ENCODE data around the gene CTAGE4.
"Not testable (repeated sequence)": the region's sequence is repeated elsewhere in the genome, so short reads cannot be mapped to it uniquely, and the experiment has no call there.

CTAGE4 gene

DNA sequence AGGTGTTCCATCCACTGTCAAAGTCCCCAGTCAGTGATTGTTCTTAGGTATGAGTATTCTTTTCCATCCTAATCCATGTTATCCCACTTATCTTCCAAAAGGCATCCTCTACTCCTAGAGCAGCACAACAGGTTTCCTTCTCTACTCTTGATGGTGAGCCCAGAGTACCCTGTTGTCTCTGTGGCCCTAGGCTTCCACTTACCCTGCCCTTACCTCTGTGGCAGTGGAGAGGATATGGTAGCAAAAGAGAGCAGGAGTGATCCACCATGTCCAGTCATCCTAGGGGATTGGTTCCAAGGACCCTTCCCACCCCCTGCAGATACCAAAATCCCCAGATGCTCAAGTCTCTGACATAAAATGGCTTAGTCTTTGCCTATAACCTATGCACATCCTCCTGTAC, 33.9 kb downstream of the CTAGE4 start:
- not testable (repeated sequence) for H3K36me3 ChIP-seq (ENCODE audit: insufficient read depth, low read length)

DNA sequence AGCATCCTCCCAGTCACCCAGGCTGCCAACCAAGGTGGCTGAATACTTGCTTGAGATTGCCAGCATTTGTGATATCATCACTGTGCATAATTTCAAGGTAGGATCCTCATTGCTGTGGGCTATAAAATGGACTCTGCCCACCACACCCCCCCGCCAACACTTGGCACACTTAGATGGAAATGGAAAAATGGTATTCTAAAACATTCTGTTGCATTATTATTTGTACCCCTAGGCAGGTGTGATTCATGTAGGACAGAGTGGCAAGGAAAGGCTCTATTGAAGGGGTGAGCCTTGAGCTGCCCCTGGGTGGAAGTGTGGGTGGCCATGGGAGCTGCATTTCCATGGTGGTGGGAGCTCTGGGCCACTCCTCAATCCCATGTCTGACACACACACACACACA, 35.3 kb downstream of the CTAGE4 start:
- H3K4me1 ChIP-seq (ENCODE audit: control insufficient read depth, insufficient read depth, low read length, unreplicated experiment); H3K27ac ChIP-seq (ENCODE audit: low read depth, low read length): not testable (repeated sequence)

More for the DNA sequence above, 33.9 kb downstream of the CTAGE4 start:
- H3K27me3 ChIP-seq (ENCODE audit: insufficient read depth, low read length); H2AFZ ChIP-seq (ENCODE audit: low read length, unreplicated experiment); H3K4me1 ChIP-seq (ENCODE audit: control insufficient read depth, insufficient read depth, low read length, unreplicated experiment); H3K4me3 ChIP-seq (ENCODE audit: low read depth, low read length); H3K27ac ChIP-seq (ENCODE audit: low read depth, low read length); H3K79me2 ChIP-seq (ENCODE audit: control insufficient read depth, insufficient read depth, low read length, unreplicated experiment): not testable (repeated sequence)

GRCh38 chr7:144219149-144219548, 35.9 kb downstream of the CTAGE4 start:
- H3K36me3 ChIP-seq (ENCODE audit: insufficient read depth, low read length); H2AFZ ChIP-seq (ENCODE audit: low read length, unreplicated experiment); H3K27me3 ChIP-seq (ENCODE audit: insufficient read depth, low read length); H3K4me3 ChIP-seq (ENCODE audit: low read depth, low read length); H3K4me1 ChIP-seq (ENCODE audit: control insufficient read depth, insufficient read depth, low read length, unreplicated experiment); H3K27ac ChIP-seq (ENCODE audit: low read depth, low read length); H3K79me2 ChIP-seq (ENCODE audit: control insufficient read depth, insufficient read depth, low read length, unreplicated experiment): not testable (repeated sequence)

More for the DNA sequence above, 35.3 kb downstream of the CTAGE4 start:
- not testable (repeated sequence) for H3K4me3 ChIP-seq (ENCODE audit: low read depth, low read length); H3K27me3 ChIP-seq (ENCODE audit: insufficient read depth, low read length); H2AFZ ChIP-seq (ENCODE audit: low read length, unreplicated experiment); H3K36me3 ChIP-seq (ENCODE audit: insufficient read depth, low read length); H3K79me2 ChIP-seq (ENCODE audit: control insufficient read depth, insufficient read depth, low read length, unreplicated experiment)

- not testable (repeated sequence) for H3K79me2 ChIP-seq (ENCODE audit: control insufficient read depth, insufficient read depth, low read length, unreplicated experiment); H3K27ac ChIP-seq (ENCODE audit: low read depth, low read length); H3K27me3 ChIP-seq (ENCODE audit: insufficient read depth, low read length); H2AFZ ChIP-seq (ENCODE audit: low read length, unreplicated experiment); H3K4me1 ChIP-seq (ENCODE audit: control insufficient read depth, insufficient read depth, low read length, unreplicated experiment); H3K4me3 ChIP-seq (ENCODE audit: low read depth, low read length); H3K36me3 ChIP-seq (ENCODE audit: insufficient read depth, low read length)
Observed at GRCh38 chr7:144220531-144220930, 37.3 kb downstream of the CTAGE4 start.

- H3K4me1 ChIP-seq (ENCODE audit: control insufficient read depth, insufficient read depth, low read length, unreplicated experiment); H3K4me3 ChIP-seq (ENCODE audit: low read depth, low read length); H3K27ac ChIP-seq (ENCODE audit: low read depth, low read length); H3K36me3 ChIP-seq (ENCODE audit: insufficient read depth, low read length); H3K27me3 ChIP-seq (ENCODE audit: insufficient read depth, low read length); H2AFZ ChIP-seq (ENCODE audit: low read length, unreplicated experiment); H3K79me2 ChIP-seq (ENCODE audit: control insufficient read depth, insufficient read depth, low read length, unreplicated experiment): not testable (repeated sequence)
Observed at GRCh38 chr7:144223675-144224074, 40.4 kb downstream of the CTAGE4 start.

DNA sequence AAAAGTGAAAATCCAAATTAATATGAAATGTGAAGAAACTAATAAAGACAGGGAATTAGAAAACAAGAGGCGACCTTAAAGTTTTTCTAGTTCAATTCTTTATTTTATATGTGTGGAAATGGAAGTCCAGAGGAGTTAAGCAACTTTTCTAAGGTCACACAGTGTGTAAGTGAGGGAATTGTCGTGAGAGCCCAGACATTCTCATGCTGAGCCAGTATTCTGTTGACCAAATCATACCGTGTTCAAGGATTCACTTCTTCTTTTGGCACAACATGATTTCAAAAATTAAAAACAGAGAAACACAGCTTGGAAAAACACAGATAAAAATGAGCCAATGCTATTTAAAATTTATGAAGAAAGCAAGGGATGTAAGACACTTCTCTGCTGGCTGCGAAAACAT, 43.6 kb downstream of the CTAGE4 start:
- H3K27me3 ChIP-seq (ENCODE audit: insufficient read depth, low read length); H2AFZ ChIP-seq (ENCODE audit: low read length, unreplicated experiment); H3K79me2 ChIP-seq (ENCODE audit: control insufficient read depth, insufficient read depth, low read length, unreplicated experiment); H3K27ac ChIP-seq (ENCODE audit: low read depth, low read length); H3K4me1 ChIP-seq (ENCODE audit: control insufficient read depth, insufficient read depth, low read length, unreplicated experiment); H3K36me3 ChIP-seq (ENCODE audit: insufficient read depth, low read length); H3K4me3 ChIP-seq (ENCODE audit: low read depth, low read length): not testable (repeated sequence)

- H3K4me3 ChIP-seq (ENCODE audit: low read depth, low read length); H3K4me1 ChIP-seq (ENCODE audit: control insufficient read depth, insufficient read depth, low read length, unreplicated experiment); H3K27me3 ChIP-seq (ENCODE audit: insufficient read depth, low read length); H3K79me2 ChIP-seq (ENCODE audit: control insufficient read depth, insufficient read depth, low read length, unreplicated experiment); H3K36me3 ChIP-seq (ENCODE audit: insufficient read depth, low read length); H3K27ac ChIP-seq (ENCODE audit: low read depth, low read length); H2AFZ ChIP-seq (ENCODE audit: low read length, unreplicated experiment): not testable (repeated sequence)
Observed at GRCh38 chr7:144228810-144229209, 45.5 kb downstream of the CTAGE4 start.

DNA sequence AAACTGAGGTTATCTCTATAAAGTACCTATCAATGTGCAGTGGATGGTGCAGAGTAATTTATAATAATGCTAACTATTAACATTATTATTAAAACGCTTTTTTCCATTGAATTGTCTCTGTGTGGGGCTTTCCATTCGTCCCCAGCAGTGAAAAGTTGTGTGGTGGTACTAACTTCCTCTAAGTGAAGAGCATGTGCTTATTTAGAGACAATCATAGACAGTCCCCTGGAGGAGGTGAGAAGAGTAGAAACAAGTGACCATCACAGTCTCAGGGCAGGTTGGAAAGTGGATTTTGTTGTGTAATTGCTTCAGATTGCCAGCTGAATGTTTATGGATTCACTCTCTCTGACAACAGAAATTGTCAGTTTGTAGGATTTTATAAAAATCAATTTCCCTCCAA, 47.8 kb downstream of the CTAGE4 start:
- H3K36me3 ChIP-seq (ENCODE audit: insufficient read depth, low read length); H3K27me3 ChIP-seq (ENCODE audit: insufficient read depth, low read length); H3K79me2 ChIP-seq (ENCODE audit: control insufficient read depth, insufficient read depth, low read length, unreplicated experiment); H3K4me3 ChIP-seq (ENCODE audit: low read depth, low read length); H3K27ac ChIP-seq (ENCODE audit: low read depth, low read length); H2AFZ ChIP-seq (ENCODE audit: low read length, unreplicated experiment); H3K4me1 ChIP-seq (ENCODE audit: control insufficient read depth, insufficient read depth, low read length, unreplicated experiment): not testable (repeated sequence)

DNA sequence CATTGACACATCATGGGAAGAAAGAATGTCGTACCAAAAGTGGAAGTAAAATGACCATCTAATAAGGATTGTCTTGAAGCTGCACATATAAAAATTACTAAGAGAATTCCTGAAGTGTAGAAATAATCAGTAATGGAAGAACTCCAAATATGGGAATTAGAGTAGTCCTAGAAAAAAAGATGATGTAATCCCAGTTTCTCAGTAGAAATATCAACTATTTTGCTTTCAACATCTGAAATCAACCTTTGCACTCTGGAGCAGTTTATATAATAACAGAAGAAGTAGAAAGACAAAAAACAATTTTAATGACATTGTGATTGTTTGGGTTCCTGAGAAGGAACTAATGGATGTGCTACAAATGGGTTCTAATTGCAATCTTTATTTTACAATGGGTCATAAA, 49.8 kb downstream of the CTAGE4 start:
- H3K4me1 ChIP-seq (ENCODE audit: control insufficient read depth, insufficient read depth, low read length, unreplicated experiment); H3K4me3 ChIP-seq (ENCODE audit: low read depth, low read length); H3K79me2 ChIP-seq (ENCODE audit: control insufficient read depth, insufficient read depth, low read length, unreplicated experiment); H3K36me3 ChIP-seq (ENCODE audit: insufficient read depth, low read length); H2AFZ ChIP-seq (ENCODE audit: low read length, unreplicated experiment); H3K27me3 ChIP-seq (ENCODE audit: insufficient read depth, low read length); H3K27ac ChIP-seq (ENCODE audit: low read depth, low read length): not testable (repeated sequence)

All from ACC112 (cell line).